Stimulated activated CD4-positive, alpha-beta T cell treated with anti-CD3 and anti-CD28 coated beads, Interleukin-15, amount 100 ng/mL, for 1 hour (primary cell): ENCODE results near the gene LDB3.

ENCODE experiments used
- DNase-seq, 2 donors: peaks; one replicate each; pipeline ENCODE4 v3.0.0-alpha.2; 2020; ENCODE audit warnings: low read depth in 1 of 2, low spot score in 1 of 2

Gene LDB3

DNA sequence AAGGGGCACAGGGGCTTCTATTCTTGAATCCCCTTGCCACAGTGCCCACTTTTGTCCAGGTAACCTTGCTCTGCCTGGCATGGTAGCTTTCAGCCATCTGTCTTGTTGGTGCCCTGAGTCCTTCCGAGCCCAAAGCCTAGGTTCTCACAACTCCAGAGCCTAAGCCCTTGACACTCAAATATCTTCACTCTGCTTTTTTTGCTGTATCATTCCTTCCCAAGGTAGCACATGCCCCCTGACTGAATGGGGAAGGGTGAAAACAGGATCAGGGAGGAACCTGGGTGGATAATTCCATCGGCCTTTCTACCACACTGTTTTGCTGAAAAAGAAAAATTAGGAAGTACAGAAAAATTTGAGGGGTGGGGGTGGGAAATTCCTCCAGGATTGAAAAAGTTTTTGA is 37.6 kb downstream of the LDB3 start:
- no peak for DNase-seq

DNA sequence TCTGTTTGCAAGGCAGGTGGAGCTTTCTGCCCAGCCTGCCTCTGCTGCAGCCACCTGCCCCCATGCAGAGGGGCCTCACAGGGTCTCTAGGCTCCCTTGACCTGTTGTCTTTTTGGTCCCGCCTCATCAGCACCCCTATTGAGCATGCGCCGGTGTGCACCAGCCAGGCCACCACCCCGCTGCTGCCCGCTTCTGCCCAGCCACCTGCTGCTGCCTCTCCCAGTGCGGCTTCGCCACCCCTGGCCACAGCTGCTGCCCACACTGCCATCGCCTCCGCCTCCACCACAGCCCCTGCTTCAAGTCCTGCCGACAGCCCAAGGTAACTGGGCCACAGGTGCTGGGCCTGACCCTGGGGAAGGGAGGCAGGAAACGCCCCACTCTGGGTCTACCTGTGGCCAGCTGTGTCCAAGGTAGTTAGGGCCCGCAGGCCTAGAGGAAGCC is 38.1 kb downstream of the LDB3 start:
- no peak for DNase-seq

DNA sequence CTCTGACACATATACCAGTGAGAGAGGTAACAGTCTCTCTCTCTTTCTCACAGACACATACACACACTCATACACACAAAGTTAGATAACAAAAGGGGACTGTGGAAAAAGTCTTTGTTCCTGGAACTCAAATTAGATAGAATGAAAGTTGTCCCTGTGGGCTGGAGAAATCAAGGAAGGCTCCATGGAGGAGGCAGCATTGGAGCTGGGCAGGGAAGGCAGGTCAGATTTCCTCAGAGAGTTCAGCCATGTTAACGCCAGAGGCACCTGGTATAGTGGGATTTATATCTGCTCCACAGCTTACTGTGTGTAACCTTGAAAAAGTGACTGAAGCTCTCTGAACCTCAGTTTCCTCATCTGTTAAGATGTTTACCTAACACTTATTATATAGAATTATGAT is 38.7 kb downstream of the LDB3 start:
- DNase-seq = no peak

DNA sequence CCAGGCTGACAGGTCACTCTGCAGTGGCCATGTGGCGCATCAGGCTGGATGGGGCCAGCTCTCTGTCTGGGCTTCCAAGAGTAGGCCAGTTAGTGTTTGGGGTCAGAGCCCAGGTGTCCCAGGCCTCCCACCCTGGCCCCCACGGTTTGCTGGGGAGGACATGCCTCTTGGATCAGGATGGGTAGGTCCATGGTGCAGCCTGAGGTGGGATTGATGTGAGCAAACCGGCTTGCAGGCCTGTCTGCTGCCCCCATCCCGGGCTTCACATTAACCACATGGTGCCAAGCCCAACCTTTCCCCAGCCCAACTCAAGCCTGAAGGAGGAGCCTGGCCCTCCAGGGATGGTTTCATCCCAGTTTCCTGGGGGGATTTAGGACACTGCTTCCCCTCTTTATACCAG is 39.2 kb downstream of the LDB3 start:
- no peak for DNase-seq

DNA sequence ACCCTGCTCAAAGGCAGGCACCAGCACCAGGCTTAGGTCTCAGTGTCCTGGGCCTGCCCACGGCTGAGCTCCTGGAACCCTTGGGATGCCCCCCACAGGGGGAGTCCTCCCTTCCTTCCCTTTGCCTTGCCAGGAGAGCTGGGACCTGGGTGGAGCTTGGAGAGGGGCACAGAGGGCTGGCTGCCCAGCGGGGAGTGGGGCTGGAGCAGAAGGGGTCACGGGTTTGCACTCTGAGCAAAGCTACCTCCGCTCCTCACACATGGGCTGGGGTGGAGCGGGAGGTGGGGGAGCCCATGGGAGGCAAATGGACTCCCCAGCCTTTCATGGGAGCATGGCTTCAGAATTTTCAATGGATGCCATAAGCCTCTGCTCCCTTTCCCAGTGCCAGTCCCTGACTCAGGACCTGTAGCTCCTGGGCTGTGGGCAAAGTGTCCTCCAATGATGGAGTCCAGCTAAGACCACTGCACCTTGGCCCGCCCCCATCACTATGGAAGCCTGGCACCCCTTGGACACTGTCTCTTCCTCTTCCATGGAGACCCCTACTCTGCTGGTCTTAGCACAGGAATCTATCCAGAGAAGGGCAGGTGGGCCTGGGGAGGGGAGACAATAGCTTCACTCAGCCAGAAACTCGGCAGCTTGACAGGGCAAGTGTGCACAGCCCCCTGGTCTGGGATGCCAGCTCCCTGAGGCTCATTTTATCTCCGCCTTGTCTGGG is 39.9 kb downstream of the LDB3 start:
- DNase-seq = no peak

DNA sequence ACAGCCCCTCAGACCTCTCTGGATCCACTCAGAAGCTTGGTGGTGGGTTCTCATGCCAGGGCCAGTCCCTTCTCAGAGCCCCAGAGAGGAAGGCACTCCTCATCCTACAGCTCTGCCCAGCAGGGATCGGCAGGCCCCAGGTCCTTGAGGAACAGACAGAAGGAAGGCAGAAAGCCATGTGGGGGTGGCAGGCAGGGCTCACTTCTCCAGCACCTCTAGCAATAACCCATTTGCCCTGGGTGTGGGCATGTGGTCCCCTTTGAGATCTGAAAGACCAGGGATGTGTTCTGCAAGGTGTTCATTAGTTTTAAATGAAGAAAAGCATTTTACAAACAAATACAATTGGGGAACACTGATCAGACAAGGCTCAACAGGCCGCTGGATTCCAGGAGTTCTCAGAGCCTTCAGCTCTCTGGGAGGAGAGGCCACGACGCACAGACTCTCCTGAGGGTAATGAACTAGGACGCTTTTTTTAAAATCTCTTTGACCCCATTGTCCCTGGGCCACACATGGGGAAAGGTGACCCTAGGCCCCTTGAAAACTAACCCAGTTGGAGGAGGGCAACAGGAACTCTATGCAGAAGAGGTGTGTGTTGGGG is 40.6 kb downstream of the LDB3 start:
- DNase-seq = no peak

DNA sequence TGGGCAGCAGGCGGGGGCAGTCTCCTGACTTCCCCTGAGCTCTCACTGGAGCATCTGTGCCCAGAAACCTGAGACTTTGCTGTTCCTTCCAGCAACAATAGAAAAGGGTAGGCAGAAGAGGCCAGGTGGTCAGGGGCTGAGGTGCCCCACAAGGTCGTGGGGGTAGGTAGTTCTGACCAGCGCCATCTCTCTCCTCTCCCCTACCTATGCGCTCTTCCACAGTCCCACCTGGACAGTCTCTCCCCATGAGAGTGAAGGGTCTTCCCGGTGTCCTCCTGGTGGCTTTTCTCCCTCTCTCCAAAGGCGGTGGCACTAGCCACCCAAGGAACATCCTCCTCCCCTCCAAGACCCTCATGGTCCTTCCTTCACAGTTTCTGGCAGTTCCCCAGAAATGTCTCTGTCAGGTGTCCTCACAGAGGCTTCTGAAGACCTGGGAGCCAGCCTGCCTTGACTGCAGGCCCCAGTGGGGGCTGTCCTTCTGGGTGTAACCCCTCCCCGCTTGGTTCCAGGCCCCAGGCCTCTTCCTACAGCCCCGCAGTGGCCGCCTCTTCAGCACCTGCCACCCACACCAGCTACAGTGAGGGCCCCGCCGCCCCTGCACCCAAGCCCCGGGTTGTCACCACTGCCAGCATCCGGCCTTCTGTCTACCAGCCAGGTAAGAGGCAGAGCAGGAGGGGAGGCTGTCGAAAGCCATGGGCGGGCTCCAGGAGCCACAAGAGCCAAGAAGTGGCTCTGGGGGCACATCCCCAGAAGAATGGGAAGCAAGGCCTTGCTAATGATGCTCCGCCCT is 41.3 kb downstream of the LDB3 start:
- DNase-seq = no peak

DNA sequence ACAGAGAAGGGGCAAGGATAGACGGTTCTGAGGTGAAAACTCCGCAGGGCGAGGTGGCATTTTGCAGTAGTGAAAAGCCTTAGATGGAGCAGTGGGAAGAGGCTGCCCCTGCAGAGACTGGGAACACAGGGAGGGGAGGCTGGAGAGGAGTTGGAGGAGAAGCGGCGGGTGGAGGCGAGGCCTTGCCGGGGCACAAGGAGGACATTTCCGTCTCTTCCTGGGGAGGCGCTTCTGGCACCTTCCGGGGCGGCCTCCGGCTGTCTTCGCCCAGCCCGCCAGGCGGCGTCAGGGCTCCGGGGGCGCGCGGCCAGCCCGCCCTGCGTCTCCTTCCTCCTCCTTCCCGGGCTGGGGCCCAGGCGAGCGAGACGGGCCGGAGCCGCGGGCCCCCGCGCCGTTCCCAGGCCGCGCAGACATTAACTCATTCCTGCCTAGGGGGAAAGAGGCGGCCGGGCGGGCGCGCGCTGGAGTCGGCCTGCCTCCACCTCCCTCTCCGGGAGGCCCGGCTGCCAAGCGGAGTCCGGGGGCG is 42.7 kb downstream of the LDB3 start:
- peak; percentile 73 to 79 for DNase-seq

DNA sequence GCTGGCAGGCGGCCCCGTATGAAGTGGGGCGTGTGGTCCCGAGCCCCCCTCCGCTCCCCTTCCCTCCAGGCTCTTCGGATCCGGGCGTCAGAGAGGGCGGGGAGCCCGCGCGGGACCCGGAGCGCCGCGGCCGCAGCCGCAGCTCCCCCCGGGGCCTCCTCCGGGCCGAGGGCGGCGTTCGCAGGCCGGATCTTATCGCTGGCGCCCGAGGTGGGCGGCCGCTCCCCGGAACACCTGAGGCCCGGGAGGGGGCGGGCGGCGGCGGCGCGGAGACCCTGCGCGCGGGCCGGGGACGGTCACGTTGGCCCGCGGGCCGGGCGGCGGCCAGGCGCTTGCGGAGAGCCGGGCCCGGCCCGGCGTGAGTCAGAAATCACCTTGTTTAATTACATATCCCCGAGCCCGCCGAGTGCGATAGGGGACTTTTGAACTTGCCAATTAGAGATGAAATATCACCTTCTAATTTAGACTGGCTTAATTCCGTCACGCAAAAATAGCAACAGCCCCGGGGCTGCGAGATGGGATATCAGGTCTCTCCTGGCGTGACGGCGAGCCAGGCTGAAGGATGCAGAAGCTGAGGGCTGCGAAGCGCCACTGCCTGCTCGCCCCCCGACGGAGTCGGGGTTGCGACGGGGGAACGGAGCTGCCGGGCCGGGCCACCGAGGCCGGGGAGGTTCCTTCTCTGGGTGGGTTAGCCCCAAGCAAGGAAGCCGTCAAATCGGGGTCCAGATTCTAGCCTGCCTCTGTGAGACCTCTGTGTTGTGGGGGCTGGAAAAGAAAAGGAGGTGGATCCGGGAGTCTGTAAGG is 43.4 kb downstream of the LDB3 start:
- DNase-seq = peak; percentile 18 to 47

DNA sequence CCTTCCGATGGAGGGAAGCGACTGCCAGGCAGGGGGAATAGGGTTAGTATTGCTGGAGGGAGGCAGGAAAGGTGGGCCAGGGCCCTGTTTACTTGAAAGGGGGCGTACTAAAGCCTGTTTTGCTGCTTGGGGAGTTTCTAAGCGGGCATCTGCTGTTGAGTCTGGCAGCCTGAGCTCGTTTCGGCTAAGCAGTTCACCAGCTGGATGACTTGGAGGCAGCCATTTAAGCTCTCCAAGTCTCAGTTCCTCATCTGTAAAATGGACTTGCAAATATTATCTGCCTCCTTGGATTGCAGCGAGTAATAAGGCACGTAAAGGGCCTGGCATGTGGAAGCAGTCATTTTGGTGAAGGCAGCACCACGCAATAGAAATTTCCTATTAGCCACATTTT is 44.0 kb downstream of the LDB3 start:
- DNase-seq = no peak

DNA sequence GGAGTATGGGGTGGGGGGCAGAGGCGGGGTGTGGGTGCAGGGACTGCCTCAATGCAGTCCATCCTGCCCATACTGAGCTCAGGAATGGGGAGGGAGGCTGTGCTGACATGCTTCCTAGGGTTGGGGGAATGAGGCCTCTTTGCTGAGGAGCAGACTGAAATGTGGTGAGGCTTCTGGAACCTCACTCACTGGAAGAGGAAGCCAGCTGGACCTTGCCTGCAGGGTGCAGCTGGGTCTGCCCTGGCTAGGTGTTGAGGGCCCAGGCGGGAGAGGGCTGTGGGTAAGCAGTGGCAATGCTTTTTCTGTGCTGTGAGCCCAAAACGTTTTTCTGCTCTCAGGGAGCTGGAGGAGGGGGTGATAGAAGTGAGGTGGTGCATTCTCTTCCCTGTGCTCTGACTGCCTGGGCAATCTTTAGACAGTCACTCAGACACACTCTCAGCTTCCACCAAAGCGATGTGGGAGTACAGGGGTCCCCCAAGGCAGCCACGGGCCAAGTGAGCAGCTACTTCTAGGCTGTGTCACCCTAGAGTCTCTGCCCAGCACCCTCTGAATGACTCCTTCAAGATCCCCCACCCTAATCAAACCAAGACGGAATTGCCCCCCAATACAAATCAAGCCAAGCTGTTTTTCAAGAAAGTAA is 47.0 kb downstream of the LDB3 start:
- no peak for DNase-seq

DNA sequence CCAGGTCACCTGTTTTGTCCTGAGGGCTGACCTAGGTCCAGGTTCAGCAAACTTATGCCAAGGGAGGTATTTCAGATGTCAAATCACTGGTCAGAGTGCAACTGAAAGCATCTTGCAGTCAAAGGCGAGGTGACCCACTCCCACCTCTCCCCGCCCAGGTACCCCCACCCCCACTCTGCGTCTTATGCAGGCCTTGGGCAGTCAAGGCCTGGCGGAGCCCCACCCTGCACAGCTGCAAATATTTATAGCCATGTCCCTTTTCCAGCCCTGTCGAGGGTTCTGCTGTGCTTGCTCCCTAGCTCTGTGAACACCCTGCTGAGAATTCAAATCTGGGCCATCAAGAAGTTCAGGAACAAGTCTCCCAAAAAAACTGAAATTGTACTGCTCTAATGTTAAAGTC is 47.5 kb downstream of the LDB3 start:
- DNase-seq = no peak

DNA sequence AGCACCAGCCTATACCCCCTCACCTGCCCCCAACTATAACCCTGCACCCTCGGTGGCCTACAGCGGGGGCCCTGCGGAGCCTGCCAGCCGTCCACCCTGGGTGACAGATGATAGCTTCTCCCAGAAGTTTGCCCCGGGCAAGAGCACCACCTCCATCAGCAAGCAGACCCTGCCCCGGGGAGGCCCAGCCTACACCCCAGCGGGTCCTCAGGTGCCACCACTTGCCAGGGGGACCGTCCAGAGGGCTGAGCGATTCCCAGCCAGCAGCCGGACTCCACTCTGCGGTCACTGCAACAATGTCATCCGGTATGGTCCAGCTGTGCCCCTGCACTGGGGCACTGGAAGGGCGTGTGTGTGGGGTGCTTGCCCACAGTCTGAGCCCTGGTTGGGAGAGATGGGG is 48.2 kb downstream of the LDB3 start:
- no peak for DNase-seq

DNA sequence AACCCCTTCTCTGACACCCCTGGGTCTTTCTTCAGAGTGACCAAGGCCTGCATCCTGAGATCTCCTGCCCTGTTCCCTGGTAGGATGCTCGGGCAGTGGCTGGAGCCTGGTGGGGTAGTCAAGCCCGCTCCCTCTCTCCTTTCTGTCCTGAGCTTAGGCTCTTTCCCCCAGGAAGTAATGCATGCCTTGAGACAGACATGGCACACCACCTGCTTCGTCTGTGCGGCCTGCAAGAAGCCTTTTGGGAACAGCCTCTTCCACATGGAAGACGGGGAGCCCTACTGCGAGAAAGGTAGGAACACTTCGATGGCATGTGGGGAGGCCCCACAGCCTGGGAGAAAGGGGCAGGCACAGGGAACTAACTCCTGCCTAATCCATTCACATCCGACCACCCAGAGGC is 50.2 kb downstream of the LDB3 start:
- no peak for DNase-seq

DNA sequence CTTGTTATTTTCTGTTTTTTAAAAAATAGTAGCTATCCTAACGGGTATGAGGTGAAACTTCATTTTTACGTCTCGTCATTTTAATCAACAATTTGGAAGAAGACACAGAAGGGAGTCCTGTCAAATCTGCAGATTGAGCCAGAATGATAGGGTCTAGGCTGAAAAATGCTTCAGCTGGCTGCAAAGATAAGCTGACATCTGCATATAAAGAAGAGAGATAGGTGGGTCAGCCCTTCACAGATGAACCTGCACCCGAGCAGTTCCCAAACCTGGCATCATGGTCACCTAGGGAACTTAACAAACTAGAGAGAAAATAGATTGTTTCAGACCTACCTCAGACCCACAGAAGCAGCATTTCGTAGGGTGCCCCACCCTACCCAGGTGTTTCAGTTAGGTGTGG is 52.9 kb downstream of the LDB3 start:
- no peak for DNase-seq

DNA sequence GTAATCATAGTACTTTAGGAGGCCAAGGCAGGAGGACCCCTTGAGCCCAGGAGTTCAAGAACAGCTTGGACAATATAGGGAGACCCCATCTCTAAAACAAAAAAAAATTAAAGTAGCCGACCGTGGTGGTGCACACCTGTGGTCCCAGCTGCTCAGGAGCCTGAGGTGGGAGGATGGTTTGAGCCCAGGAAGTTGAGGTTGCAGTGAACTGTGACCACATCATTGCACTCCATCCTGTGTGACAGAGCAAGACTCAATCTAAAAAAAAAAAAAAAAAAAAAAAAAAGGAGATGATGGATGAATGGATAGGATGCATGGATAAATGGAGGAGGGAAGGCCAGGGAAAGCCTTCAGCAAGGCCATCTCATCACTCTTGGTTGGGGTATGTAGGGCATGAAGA is 54.7 kb downstream of the LDB3 start:
- DNase-seq = no peak

DNA sequence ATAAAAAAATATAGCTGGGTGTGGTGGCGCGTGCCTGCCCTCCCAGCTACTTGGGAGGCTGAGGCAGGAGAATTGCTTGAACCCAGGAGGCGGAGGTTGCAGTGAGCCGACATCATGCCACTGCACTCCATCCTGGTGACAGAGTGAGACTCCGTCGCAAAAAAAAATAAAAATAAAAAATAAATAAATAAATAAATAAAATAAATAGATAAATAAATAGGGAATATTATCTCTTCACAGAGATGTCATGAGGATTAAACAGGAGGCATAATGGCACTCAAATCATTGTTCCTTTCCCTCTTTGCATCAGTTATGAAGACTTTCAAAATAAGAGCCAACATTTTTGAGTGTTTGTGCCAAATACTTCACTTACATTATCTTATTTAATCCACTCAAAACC is 56.1 kb downstream of the LDB3 start:
- no peak for DNase-seq

DNA sequence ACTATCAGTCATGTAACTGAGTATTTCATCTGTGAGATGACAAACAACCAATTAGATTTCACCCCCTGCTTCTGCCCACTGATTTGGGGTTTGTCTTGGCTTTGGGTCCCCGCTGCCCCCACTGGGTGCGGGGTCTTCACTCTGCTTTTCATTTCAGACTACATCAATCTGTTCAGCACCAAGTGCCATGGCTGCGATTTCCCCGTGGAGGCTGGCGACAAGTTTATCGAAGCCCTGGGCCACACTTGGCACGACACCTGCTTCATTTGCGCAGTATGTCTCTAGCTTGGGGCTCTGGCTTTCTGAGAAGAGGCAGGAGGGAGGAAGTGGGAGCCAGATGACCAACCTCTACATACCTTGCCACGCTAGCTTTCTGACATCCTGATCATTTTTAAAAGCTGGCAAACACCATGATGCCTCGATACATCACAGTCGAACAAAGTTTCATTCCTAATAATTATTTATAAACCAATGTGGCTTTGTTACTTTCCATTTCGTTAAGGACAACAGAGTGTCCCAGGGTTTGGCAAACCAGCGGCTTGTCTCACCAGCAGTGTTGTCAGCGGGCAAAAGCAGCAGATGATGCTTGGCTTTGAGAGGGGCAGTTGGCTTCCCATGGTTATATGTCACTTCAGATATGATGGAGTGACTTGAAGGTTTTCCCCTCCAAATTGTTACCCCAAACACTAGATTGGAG is 57.8 kb downstream of the LDB3 start:
- no peak for DNase-seq

DNA sequence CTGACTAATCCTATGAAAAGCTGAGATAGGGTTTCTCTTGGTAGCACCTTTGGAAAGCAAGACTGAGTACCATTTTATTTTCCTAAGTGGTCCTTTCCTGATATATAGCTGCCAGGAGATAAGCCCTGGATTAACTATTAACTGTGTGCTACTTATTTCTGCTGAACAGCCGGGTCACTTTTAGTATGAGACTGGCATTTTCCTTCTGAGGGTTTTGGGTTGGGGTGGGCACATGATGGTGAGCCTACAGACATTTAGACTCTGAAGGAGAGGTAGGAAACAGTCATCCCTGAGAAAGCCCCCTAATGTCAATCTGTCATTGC is 58.3 kb downstream of the LDB3 start:
- no peak for DNase-seq

DNA sequence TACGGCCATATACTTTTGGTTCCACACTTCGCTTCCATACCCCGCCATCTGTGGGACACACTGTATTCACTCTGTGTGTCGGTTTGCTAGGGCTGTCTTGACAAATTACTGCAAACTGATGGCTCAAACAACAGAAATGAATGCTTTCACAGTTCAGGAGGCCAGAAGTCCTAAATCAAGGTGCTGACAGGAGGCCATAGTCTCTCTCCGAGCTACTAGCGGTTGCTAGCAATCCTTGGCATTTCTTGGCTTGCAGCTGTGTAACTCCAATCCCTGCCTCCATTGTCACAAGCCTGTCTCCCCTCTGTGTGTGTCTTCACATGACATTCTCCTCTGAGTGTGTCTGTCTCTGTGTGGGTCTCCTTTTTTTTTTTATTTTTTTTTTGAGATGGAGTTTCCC is 59.2 kb downstream of the LDB3 start:
- no peak for DNase-seq
